Measurements from ENCODE around the gene SCN1A.

DNA sequence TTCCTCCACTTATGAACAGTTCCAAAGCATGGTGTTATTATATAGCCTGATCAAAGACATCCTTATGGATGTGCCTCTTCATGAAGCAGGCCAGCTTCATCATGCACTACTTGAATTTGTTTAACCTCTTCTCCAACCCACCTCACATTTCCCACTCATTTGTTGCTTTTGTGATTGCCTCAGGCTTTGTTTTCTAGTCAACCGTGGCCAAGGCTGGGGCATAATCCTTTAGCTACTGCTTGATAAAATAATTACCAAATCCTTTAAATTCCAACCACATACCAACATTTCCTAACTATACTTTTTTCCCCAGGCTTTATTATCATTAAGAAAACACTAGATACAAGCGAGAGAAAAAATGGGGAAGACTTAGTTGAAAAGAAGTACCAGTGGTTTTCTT is 39.6 kb upstream of the SCN1A start:
- TF ChIP-seq YY1 (IDR thresholded peaks at IDR 0.05; ENCODE audit: low read depth) = no peak
- no peak for TF ChIP-seq EP300 (IDR thresholded peaks at IDR 0.05; ENCODE audit: borderline replicate concordance)
- TF ChIP-seq, protein P1, sequence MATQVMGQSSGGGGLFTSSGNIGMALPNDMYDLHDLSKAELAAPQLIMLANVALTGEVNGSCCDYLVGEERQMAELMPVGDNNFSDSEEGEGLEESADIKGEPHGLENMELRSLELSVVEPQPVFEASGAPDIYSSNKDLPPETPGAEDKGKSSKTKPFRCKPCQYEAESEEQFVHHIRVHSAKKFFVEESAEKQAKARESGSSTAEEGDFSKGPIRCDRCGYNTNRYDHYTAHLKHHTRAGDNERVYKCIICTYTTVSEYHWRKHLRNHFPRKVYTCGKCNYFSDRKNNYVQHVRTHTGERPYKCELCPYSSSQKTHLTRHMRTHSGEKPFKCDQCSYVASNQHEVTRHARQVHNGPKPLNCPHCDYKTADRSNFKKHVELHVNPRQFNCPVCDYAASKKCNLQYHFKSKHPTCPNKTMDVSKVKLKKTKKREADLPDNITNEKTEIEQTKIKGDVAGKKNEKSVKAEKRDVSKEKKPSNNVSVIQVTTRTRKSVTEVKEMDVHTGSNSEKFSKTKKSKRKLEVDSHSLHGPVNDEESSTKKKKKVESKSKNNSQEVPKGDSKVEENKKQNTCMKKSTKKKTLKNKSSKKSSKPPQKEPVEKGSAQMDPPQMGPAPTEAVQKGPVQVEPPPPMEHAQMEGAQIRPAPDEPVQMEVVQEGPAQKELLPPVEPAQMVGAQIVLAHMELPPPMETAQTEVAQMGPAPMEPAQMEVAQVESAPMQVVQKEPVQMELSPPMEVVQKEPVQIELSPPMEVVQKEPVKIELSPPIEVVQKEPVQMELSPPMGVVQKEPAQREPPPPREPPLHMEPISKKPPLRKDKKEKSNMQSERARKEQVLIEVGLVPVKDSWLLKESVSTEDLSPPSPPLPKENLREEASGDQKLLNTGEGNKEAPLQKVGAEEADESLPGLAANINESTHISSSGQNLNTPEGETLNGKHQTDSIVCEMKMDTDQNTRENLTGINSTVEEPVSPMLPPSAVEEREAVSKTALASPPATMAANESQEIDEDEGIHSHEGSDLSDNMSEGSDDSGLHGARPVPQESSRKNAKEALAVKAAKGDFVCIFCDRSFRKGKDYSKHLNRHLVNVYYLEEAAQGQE (IDR thresholded peaks at IDR 0.05; ENCODE audit: low read depth) = no peak
